ENCODE data around the gene CCT3. TPM values are rescaled to one million over a fixed set of nuclear protein-coding genes. Genes with fewer than 3 reads are reported as not detected.

CCT3 gene
- total and polyA plus RNA-seq, 12 donors, result 76.2 to 212 (median 127) TPM

- TF ChIP-seq CTCF (IDR thresholded peaks at IDR 0.05), result no peak
- ATAC-seq, result no peak
- no peak overlapping the region for H3K4me3 ChIP-seq
- intact Hi-C loops (cut with DNase I), result no loop called here
- H3K9me3 ChIP-seq, result no peaks in the 10 kb centered on the region
- DNase-seq, result no peak
- H3K4me1 ChIP-seq, result peaks cover 5 to 39% (median 27%) of the 10 kb centered on the region in 9 donors
- H3K27me3 ChIP-seq, result no peaks in the 10 kb centered on the region
- no peak overlapping the region for H3K27ac ChIP-seq
- H3K36me3 ChIP-seq, result peaks cover 0 to 34% (median 5%) of the 10 kb centered on the region in 9 donors
- 89 to 93% methylated on average over 8 of the region's 8 CpGs for WGBS, 2 donors
Observed at GRCh38 chr1:156293098-156293434, 45.0 kb downstream of the CCT3 start.

- ATAC-seq (peak; percentile 93 to 97 (median 94)), DNase-seq (peak; percentile 87 to 90)
- WGBS, 2 donors, result 11 to 14% methylated on average over 37 of the region's 37 CpGs
- Histone ChIP-seq H3K27ac (peak overlapping the region in 9 of 10 donors; percentile 54 to 83 (median 78)), H3K27me3 (no peaks in the 10 kb centered on the region), H3K9me3 (no peaks in the 10 kb centered on the region), H3K4me3 (peak overlapping the region in 9 of 10 donors; percentile 29 to 59 (median 56)), H3K4me1 (peaks cover 5 to 39% (median 27%) of the 10 kb centered on the region in 9 donors), H3K36me3 (peaks cover 0 to 37% (median 5%) of the 10 kb centered on the region in 9 donors)
- intact Hi-C loops (cut with DNase I), result no loop called here
- TF ChIP-seq CTCF (IDR thresholded peaks at IDR 0.05), result no peak
Observed at GRCh38 chr1:156291226-156292061, 46.6 kb downstream of the CCT3 start.

GRCh38 chr1:156289857-156290256 lies 48.2 kb downstream of the CCT3 start:
- no peak for DNase-seq
- Histone ChIP-seq H3K36me3 (peaks cover 0 to 42% (median 5%) of the 10 kb centered on the region in 9 donors), H3K27me3 (no peaks in the 10 kb centered on the region), H3K4me3 (no peak overlapping the region), H3K4me1 (peaks cover 3 to 28% (median 17%) of the 10 kb centered on the region in 9 donors), H3K9me3 (no peaks in the 10 kb centered on the region), H3K27ac (no peak overlapping the region)
- intact Hi-C loops (cut with DNase I), result no loop called here
- ATAC-seq, result no peak
- no peak for TF ChIP-seq CTCF (IDR thresholded peaks at IDR 0.05)

GRCh38 chr1:156286061-156286460 lies 52.0 kb downstream of the CCT3 start:
- no peak overlapping the region for H3K4me3 ChIP-seq
- H3K4me1 ChIP-seq, result peaks cover 0 to 40% (median 23%) of the 10 kb centered on the region in 9 donors
- intact Hi-C loops (cut with DNase I), result no loop called here
- H3K36me3 ChIP-seq, result peaks cover 0 to 26% (median 5%) of the 10 kb centered on the region in 9 donors
- no peak for ATAC-seq
- no peak for DNase-seq
- no peak overlapping the region for H3K27ac ChIP-seq
- no peak for TF ChIP-seq CTCF (IDR thresholded peaks at IDR 0.05)
- H3K9me3 ChIP-seq, result no peaks in the 10 kb centered on the region
- H3K27me3 ChIP-seq, result no peaks in the 10 kb centered on the region
- WGBS, 2 donors, result 91 to 98% methylated on average over 8 of the region's 8 CpGs
